Left lung (tissue), 10 donors: ENCODE data around the gene NOX5. TPM values are rescaled to one million over a fixed set of nuclear protein-coding genes. Genes with fewer than 3 reads are reported as not detected.

Experiments
- ATAC-seq: fragments of 200-7000 bp; cut with Tn5 transposase; one replicate; pipeline ENCODE4 v1.9.1; 2020; ENCODE audit warnings: moderate library complexity
- DNase-seq, 4 donors: peaks; one replicate each; pipeline ENCODE4 v3.0.0-alpha.2; 2013 to 2020
- H3K27ac ChIP-seq, 2 donors: fragments of 200-600 bp; sonication (generic) in 1 of 2; one replicate each; pipeline versions ENCODE4 v1.5.0 to v1.8.0; 2020 to 2021
- H3K27me3 ChIP-seq, 2 donors: fragments of 200-600 bp; sonication (generic) in 1 of 2; one replicate each; pipeline versions ENCODE4 v1.5.0 to v1.8.0; 2020 to 2021
- H3K36me3 ChIP-seq, 2 donors: fragments of 200-600 bp; sonication (generic) in 1 of 2; one replicate each; pipeline versions ENCODE4 v1.5.0 to v1.8.0; 2020 to 2021
- H3K4me1 ChIP-seq, 2 donors: fragments of 200-600 bp; one replicate each; pipeline ENCODE4 v1.8.0; 2021
- H3K4me3 ChIP-seq, 2 donors: fragments of 200-600 bp; sonication (generic) in 1 of 2; one replicate each; pipeline versions ENCODE4 v1.5.0 to v1.8.0; 2020 to 2021; ENCODE audit warnings: mild to moderate bottlenecking in 1 of 2
- H3K9me3 ChIP-seq, 2 donors: fragments of 200-600 bp; sonication (generic) in 1 of 2; one replicate each; pipeline versions ENCODE4 v1.5.0 to v1.8.0; 2020 to 2021
- CTCF ChIP-seq, 2 donors: fragments of 200-600 bp; sonication (generic) in 1 of 2; IDR thresholded peaks; one replicate each; pipeline versions ENCODE4 v1.5.0 to v1.8.0; 2021; ENCODE audit warnings: antibody characterized with exemption in 2 of 2
- intact Hi-C, 2 donors: fragments of 100-400 bp; cut with DNase I; formaldehyde crosslinking; loops; one replicate each; pipeline versions ENCODE4 v1.11.2 to v1.14.2; 2022
- polyA plus RNA-seq, 6 donors: library from polyadenylated mRNA; unstranded; fragments of 120-200 nt; gene quantifications; one replicate each; pipeline ENCODE4 v1.2.1, GENCODE V29; 2013; ENCODE audit not compliant: insufficient read length in 6 of 6
- total RNA-seq, 2 donors: library from RNA; stranded (reverse); fragmentation: NEBNext Ultra II Directional; extraction: Animal tissue kit (Norgen Biotek cat#: 25700); gene quantifications; one replicate each; pipeline ENCODE4 v1.2.1, GENCODE V29; 2021
- donor health status: DM: no; HTN: yes; CAD: no.
- donor health status: DM: no; HTN: no; CAD: no.

NOX5 gene
- total and polyA plus RNA-seq, 8 donors = 0.16 to 0.83 (median 0.41) TPM

- no peak for TF ChIP-seq CTCF (IDR thresholded peaks at IDR 0.05)
- Histone ChIP-seq H3K4me1 (no peaks in the 10 kb centered on the region), H3K27me3 (no peaks in the 10 kb centered on the region), H3K9me3 (peaks cover 0 to 8% of the 10 kb centered on the region in 2 donors), H3K4me3 (no peak overlapping the region), H3K27ac (no peak overlapping the region), H3K36me3 (no peaks in the 10 kb centered on the region)
- DNase-seq (no peak), ATAC-seq (no peak)
- intact Hi-C loops = no loop called here
Measured at GRCh38 chr15:68979006-68979405, 35.5 kb upstream of the NOX5 start.

- intact Hi-C loops = no loop called here
- H3K36me3 ChIP-seq = no peaks in the 10 kb centered on the region
- no peak for TF ChIP-seq CTCF (IDR thresholded peaks at IDR 0.05)
- DNase-seq (no peak), ATAC-seq (no peak)
- no peak overlapping the region for H3K4me3 ChIP-seq
- H3K4me1 ChIP-seq = no peaks in the 10 kb centered on the region
- H3K27me3 ChIP-seq = no peaks in the 10 kb centered on the region
- H3K9me3 ChIP-seq = peaks cover 0 to 8% of the 10 kb centered on the region in 2 donors
- no peak overlapping the region for H3K27ac ChIP-seq
Measured at GRCh38 chr15:68979816-68980215, 34.7 kb upstream of the NOX5 start.

GRCh38 chr15:68980786-68981185 is 33.7 kb upstream of the NOX5 start:
- ATAC-seq (no peak), DNase-seq (no peak)
- intact Hi-C loops = no loop called here
- no peak overlapping the region for H3K4me3 ChIP-seq
- H3K27ac ChIP-seq = no peak overlapping the region
- H3K27me3 ChIP-seq = no peaks in the 10 kb centered on the region
- peaks cover 0 to 4% of the 10 kb centered on the region in 2 donors for H3K9me3 ChIP-seq
- TF ChIP-seq CTCF (IDR thresholded peaks at IDR 0.05) = no peak
- H3K36me3 ChIP-seq = no peaks in the 10 kb centered on the region
- no peaks in the 10 kb centered on the region for H3K4me1 ChIP-seq

- no peaks in the 10 kb centered on the region for H3K9me3 ChIP-seq
- no peak for ATAC-seq
- TF ChIP-seq CTCF (IDR thresholded peaks at IDR 0.05) = no peak
- H3K36me3 ChIP-seq = no peaks in the 10 kb centered on the region
- no peak overlapping the region for H3K27ac ChIP-seq
- no peak overlapping the region for H3K4me3 ChIP-seq
- intact Hi-C loops = no loop called here
- DNase-seq = no peak
- no peaks in the 10 kb centered on the region for H3K4me1 ChIP-seq
- H3K27me3 ChIP-seq = no peaks in the 10 kb centered on the region
Measured at GRCh38 chr15:68981941-68982340, 32.6 kb upstream of the NOX5 start.

- TF ChIP-seq CTCF (IDR thresholded peaks at IDR 0.05) = no peak
Measured at GRCh38 chr15:68982976-68983563, 31.4 kb upstream of the NOX5 start.

More at GRCh38 chr15:68982976-68983563, 31.4 kb upstream of the NOX5 start:
- no peak overlapping the region for H3K4me3 ChIP-seq
- no peaks in the 10 kb centered on the region for H3K9me3 ChIP-seq
- H3K36me3 ChIP-seq = no peaks in the 10 kb centered on the region
- ATAC-seq = no peak
- no peak overlapping the region for H3K27ac ChIP-seq
- no peak for DNase-seq
- intact Hi-C loops = no loop called here
- H3K27me3 ChIP-seq = no peaks in the 10 kb centered on the region
- H3K4me1 ChIP-seq = no peaks in the 10 kb centered on the region
